PFSK-1 (cell line): ENCODE results near the gene GNG7.

Experiments
- FOXP2 ChIP-seq: optimal IDR thresholded peaks from 2 replicates; pipeline ENCODE3; 2011; ENCODE audit warnings: borderline replicate concordance, control low read depth, inconsistent platforms; ENCODE audit not compliant: insufficient read depth; ENCODE audit errors: extremely low read length, extremely low read depth
- POLR2AphosphoS5 ChIP-seq: IDR thresholded peaks from 2 replicates; pipeline ENCODE4 v1.6.1; 2012; ENCODE audit warnings: low read depth, mild to moderate bottlenecking, control low read depth, low read length, moderate library complexity
- REST ChIP-seq, 2 experiments: IDR thresholded peaks; 2 replicates each; pipeline versions ENCODE4 v1.6.1 to v1.8.0; 2011 to 2012; ENCODE audit warnings: low read depth in 2 of 2, low read length in 2 of 2, control low read depth in 1 of 2, inconsistent platforms in 1 of 2, mild to moderate bottlenecking in 1 of 2, moderate library complexity in 1 of 2; ENCODE audit not compliant: insufficient read depth in 1 of 2
- SIN3A ChIP-seq: IDR thresholded peaks from 2 replicates; pipeline ENCODE4 v1.6.1; 2012; ENCODE audit warnings: mild to moderate bottlenecking, low read length, moderate library complexity, borderline replicate concordance; ENCODE audit not compliant: insufficient read depth
- TAF1 ChIP-seq: IDR thresholded peaks from 2 replicates; pipeline ENCODE4 v1.6.1; 2012; ENCODE audit warnings: low read length, control low read depth, borderline replicate concordance; ENCODE audit not compliant: insufficient read depth

- TF ChIP-seq POLR2AphosphoS5 (no peak), TAF1 (no peak), REST (IDR thresholded peaks at IDR 0.05; ENCODE audit: insufficient read depth in 1 of 2, low read depth in 2 of 2, low read length in 2 of 2) (no peak), SIN3A (no peak), FOXP2 (no peak)
These were observed 46.0 kb downstream of the GNG7 start for GRCh38 chr19:2656533-2656932.
